Measurements from ENCODE around the gene PDCD10.

PDCD10 gene

DNA sequence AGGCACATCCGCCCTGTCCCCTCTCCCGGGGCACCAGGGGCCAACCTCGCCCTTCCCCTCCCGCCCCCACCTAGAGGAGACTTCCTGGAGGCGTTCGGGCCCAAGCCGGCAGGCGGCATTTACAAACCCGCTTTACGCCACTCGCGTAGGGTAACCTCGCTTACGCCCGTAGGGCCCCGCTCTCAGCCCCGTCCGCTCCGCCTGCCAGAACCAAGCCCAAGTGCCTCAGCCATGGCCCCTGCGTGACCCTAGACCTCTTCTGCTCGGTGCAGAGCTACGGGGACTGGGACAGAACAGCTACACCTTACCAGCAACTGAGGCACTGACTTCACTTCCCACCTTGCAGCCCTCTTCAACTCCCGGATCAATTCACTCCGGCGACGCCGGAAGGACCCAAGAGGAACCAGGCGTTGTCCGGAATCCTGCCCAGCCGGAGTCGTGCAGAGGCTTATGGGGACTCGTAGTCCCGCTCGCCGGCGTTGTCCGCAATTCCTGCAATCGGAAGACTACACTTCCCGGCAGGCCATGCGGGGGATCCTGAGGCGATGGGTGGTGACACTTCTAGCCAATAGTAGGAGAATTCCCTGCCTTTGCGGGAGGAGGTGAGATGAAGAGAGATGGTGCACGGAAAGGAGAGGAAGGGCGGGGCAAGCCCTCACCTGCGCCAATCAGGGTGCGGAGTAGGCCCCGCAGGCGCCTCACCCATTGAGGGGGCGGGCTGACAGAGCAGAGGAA is at the start of gene PDCD10:
Gene PDCD10 (minus strand): TSS at position 395 of the 735 bp plus-strand sequence. CDS start 14,735 bp downstream, outside the sequence.
- DNase-seq (ENCODE audit: insufficient read length, low spot score): peak; percentile 21
- TF ChIP-seq, protein P1, sequence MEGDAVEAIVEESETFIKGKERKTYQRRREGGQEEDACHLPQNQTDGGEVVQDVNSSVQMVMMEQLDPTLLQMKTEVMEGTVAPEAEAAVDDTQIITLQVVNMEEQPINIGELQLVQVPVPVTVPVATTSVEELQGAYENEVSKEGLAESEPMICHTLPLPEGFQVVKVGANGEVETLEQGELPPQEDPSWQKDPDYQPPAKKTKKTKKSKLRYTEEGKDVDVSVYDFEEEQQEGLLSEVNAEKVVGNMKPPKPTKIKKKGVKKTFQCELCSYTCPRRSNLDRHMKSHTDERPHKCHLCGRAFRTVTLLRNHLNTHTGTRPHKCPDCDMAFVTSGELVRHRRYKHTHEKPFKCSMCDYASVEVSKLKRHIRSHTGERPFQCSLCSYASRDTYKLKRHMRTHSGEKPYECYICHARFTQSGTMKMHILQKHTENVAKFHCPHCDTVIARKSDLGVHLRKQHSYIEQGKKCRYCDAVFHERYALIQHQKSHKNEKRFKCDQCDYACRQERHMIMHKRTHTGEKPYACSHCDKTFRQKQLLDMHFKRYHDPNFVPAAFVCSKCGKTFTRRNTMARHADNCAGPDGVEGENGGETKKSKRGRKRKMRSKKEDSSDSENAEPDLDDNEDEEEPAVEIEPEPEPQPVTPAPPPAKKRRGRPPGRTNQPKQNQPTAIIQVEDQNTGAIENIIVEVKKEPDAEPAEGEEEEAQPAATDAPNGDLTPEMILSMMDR (IDR thresholded peaks at IDR 0.05; ENCODE audit: insufficient read depth, missing control alignments): no peak
- FAIRE-seq: peak; percentile 67

DNA sequence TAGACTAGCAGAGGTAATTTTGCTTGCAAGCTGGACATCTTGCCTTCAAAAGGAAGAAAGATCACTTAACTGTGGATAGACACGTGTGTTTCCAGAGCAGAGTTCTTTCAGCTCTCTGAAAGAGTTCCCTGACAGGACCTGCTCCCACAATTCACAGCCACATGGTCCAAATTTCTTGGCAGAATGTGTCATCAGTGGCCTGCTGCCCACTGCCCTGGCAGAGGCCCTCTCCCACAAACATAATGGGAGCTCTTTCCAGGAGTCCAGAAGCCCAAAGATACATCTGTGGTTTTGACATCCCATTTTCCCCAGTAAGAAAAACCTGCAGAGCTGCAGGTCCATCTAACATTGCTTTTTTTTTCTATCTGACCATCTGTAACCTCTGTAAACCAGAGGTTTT is 49.1 kb upstream of the PDCD10 start:
- DNase-seq (ENCODE audit: insufficient read length, low spot score): no peak
- TF ChIP-seq, protein P1 (IDR thresholded peaks at IDR 0.05; ENCODE audit: insufficient read depth, missing control alignments): no peak
- no peak for FAIRE-seq

GRCh38 chr3:167780214-167780883 is 45.7 kb upstream of the PDCD10 start:
- TF ChIP-seq, protein P1 (IDR thresholded peaks at IDR 0.05; ENCODE audit: insufficient read depth, missing control alignments): no peak
- DNase-seq (ENCODE audit: insufficient read length, low spot score): no peak
- FAIRE-seq: no peak

GRCh38 chr3:167777356-167777755 is 42.7 kb upstream of the PDCD10 start:
- DNase-seq (ENCODE audit: insufficient read length, low spot score) (no peak), FAIRE-seq (no peak)
- TF ChIP-seq, protein P1 (IDR thresholded peaks at IDR 0.05; ENCODE audit: insufficient read depth, missing control alignments): no peak

DNA sequence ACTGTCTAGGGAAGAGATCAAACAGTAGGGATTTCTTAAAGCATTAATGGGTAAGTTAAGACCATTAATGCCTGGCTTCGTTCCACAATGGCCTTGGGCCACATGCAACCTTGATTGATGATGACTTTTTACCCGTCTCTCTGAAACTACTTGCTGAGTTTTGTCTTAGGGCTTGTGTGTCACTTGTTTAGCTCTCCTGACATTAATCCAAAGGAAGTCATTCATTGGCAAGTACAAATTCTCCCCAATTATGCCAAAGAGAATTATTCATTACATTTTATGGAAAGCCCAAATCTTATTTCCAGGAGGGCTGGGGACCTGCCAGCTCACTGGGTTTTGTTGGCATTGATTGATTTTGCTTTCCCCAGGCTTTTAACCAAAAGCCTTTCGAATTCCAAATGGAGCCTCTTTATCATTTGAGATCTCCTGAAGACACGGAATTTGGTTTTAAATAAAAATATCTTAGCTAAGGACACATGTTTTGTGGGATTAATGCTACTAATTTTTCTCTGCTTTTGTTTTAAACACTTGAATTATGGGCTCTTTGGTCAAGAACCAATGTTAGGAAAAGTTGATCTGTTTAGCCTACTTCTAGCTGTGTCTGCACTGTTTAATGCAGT is 41.5 kb upstream of the PDCD10 start:
- FAIRE-seq (no peak), DNase-seq (ENCODE audit: insufficient read length, low spot score) (no peak)
- TF ChIP-seq, protein P1 (IDR thresholded peaks at IDR 0.05; ENCODE audit: insufficient read depth, missing control alignments): no peak

DNA sequence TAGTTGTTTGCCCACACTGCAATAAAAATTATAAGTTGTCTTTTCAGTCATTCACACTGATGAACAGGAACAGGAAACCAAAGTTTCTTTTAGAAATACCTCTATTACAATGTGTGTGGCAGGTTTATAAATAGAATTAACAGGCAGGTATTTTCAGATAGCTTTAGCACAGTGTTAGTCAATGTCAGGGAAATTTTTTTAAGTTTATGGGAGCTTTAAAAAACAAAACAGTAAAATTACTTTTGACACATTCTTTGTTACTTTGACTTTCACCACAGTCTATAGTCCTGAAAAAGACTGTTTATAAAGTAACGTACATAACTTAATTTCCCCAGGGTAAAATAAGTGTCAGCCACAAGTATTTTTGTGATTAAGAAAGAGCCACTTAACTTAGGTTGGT is 38.9 kb upstream of the PDCD10 start:
- no peak for FAIRE-seq
- DNase-seq (ENCODE audit: insufficient read length, low spot score): no peak

More for the DNA sequence above, 38.9 kb upstream of the PDCD10 start:
- TF ChIP-seq, protein P1 (IDR thresholded peaks at IDR 0.05; ENCODE audit: insufficient read depth, missing control alignments): no peak

All from D721Med (cell line).